ENCODE measurements around the gene SCLY. TPM values are rescaled to one million over a fixed set of nuclear protein-coding genes. Genes with fewer than 3 reads are reported as not detected.

The SCLY gene
- total RNA-seq, 1 experiment from 2014 or later = 68.4 TPM

- TF ChIP-seq, protein P1, sequence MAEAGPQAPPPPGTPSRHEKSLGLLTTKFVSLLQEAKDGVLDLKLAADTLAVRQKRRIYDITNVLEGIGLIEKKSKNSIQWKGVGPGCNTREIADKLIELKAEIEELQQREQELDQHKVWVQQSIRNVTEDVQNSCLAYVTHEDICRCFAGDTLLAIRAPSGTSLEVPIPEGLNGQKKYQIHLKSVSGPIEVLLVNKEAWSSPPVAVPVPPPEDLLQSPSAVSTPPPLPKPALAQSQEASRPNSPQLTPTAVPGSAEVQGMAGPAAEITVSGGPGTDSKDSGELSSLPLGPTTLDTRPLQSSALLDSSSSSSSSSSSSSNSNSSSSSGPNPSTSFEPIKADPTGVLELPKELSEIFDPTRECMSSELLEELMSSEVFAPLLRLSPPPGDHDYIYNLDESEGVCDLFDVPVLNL (CRISPR knock-in tag; IDR thresholded peaks at IDR 0.05; ENCODE audit: borderline replicate concordance, low read depth) = no peak
- TF ChIP-seq NR1H2 (CRISPR knock-in tag; IDR thresholded peaks at IDR 0.05) (no peak), ZNF512 (CRISPR knock-in tag; IDR thresholded peaks at IDR 0.05; ENCODE audit: borderline replicate concordance) (no peak), NR2C2 (CRISPR knock-in tag; IDR thresholded peaks at IDR 0.05) (no peak), IRF1 (CRISPR knock-in tag; IDR thresholded peaks at IDR 0.05) (no peak), PREB (CRISPR knock-in tag; IDR thresholded peaks at IDR 0.05; ENCODE audit: borderline replicate concordance) (no peak)
- TF ChIP-seq, protein P2, sequence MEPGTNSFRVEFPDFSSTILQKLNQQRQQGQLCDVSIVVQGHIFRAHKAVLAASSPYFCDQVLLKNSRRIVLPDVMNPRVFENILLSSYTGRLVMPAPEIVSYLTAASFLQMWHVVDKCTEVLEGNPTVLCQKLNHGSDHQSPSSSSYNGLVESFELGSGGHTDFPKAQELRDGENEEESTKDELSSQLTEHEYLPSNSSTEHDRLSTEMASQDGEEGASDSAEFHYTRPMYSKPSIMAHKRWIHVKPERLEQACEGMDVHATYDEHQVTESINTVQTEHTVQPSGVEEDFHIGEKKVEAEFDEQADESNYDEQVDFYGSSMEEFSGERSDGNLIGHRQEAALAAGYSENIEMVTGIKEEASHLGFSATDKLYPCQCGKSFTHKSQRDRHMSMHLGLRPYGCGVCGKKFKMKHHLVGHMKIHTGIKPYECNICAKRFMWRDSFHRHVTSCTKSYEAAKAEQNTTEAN (CRISPR knock-in tag; IDR thresholded peaks at IDR 0.05) = no peak
Observed at GRCh38 chr2:238123218-238123971, 62.6 kb downstream of the SCLY start (continued).

GRCh38 chr2:238123991-238124470 lies 63.2 kb downstream of the SCLY start:
- no peak for DNase-seq (ENCODE audit: low spot score)
- H3K9me3 Mint-ChIP-seq = no peaks in the 10 kb centered on the region
- ChIA-PET CTCF (interaction anchor here (1.0 kb wide), 1 partner anchor 136 kb away, joined by 3 read pairs; no protein-coding TSS in a partner anchor), POLR2A (no interaction called here)
- H3K4me1 Mint-ChIP-seq = no peaks in the 10 kb centered on the region
- ATAC-seq = no peak
- H3K27ac Mint-ChIP-seq = no peak overlapping the region
- no peak for TF ChIP-seq CDX4 (CRISPR knock-in tag; IDR thresholded peaks at IDR 0.05; ENCODE audit: borderline replicate concordance)
- TF ChIP-seq FOXK1 (CRISPR knock-in tag; IDR thresholded peaks at IDR 0.05) = no peak
- TF ChIP-seq NFYB (CRISPR knock-in tag; conservative IDR thresholded peaks at IDR 0.05; ENCODE audit: low read depth) = no peak
- no peak for TF ChIP-seq ZNF423 (CRISPR knock-in tag; IDR thresholded peaks at IDR 0.05)
- no peak for TF ChIP-seq TEAD1 (CRISPR knock-in tag; IDR thresholded peaks at IDR 0.05)
- no peak for TF ChIP-seq SMAD3 (CRISPR knock-in tag; IDR thresholded peaks at IDR 0.05; ENCODE audit: borderline replicate concordance)
- no peak for TF ChIP-seq JUN (CRISPR knock-in tag; IDR thresholded peaks at IDR 0.05)
- TF ChIP-seq ETV6 (CRISPR knock-in tag; IDR thresholded peaks at IDR 0.05) = no peak
- no peak for TF ChIP-seq OVOL2 (CRISPR knock-in tag; IDR thresholded peaks at IDR 0.05; ENCODE audit: borderline replicate concordance)
- no peak for TF ChIP-seq GTF2I (CRISPR knock-in tag; conservative IDR thresholded peaks at IDR 0.05)
- TF ChIP-seq ATF1 (CRISPR knock-in tag; IDR thresholded peaks at IDR 0.05) = no peak
- TF ChIP-seq USF1 (CRISPR knock-in tag; IDR thresholded peaks at IDR 0.05) = no peak
- TF ChIP-seq ZNF138 (CRISPR knock-in tag; conservative IDR thresholded peaks at IDR 0.05) = no peak
- no peaks in the 10 kb centered on the region for H3K27me3 Mint-ChIP-seq (ENCODE audit: low read depth)
- H3K36me3 Mint-ChIP-seq = no peaks in the 10 kb centered on the region
- no peak overlapping the region for H3K4me3 Mint-ChIP-seq
